Right lobe of liver (tissue), 6 donors: ENCODE measurements around the gene TNRC6C. TPM values are rescaled to one million over a fixed set of nuclear protein-coding genes. Genes with fewer than 3 reads are reported as not detected.
A peak's percentile ranks its signal among the peaks of the same experiment; 100 is the strongest.

Source experiments
- ATAC-seq, 4 donors: fragments of 200-7000 bp; cut with Tn5 transposase; one replicate each; pipeline ENCODE4 v1.9.1; 2020; ENCODE audit warnings: mild to moderate bottlenecking in 4 of 4, moderate library complexity in 4 of 4
- DNase-seq, 3 donors: peaks; one replicate each; pipeline ENCODE4 v3.0.0-alpha.2; 2020
- H3K27ac ChIP-seq, 3 donors: fragments of 200-600 bp; one replicate each; pipeline ENCODE4 v1.8.0; 2022
- H3K27me3 ChIP-seq, 2 donors: fragments of 200-600 bp; one replicate each; pipeline ENCODE4 v1.8.0; 2022
- H3K36me3 ChIP-seq, 4 donors: fragments of 200-600 bp; sonication (generic) in 1 of 4; one replicate each; pipeline versions ENCODE4 v1.5.1 to v1.8.0; 2017 to 2022; ENCODE audit warnings: control low read depth in 1 of 4
- H3K4me1 ChIP-seq, 4 donors: fragments of 200-600 bp; sonication (generic) in 1 of 4; one replicate each; pipeline versions ENCODE4 v1.5.1 to v1.8.0; 2017 to 2022; ENCODE audit warnings: control low read depth in 1 of 4
- H3K4me3 ChIP-seq, 3 donors: fragments of 200-600 bp; one replicate each; pipeline ENCODE4 v1.8.0; 2022
- H3K9me3 ChIP-seq, 4 donors: fragments of 200-600 bp; sonication (generic) in 1 of 4; one replicate each; pipeline versions ENCODE4 v1.5.1 to v1.8.0; 2017 to 2022; ENCODE audit warnings: control low read depth in 1 of 4
- CTCF ChIP-seq, 4 donors: fragments of 200-600 bp in 3 of 4; fragments of 450-650 bp in 1 of 4; IDR thresholded peaks; one replicate each; pipeline versions ENCODE4 v1.5.1 to v1.8.0; 2016 to 2022; ENCODE audit warnings: antibody characterized with exemption in 4 of 4, mild to moderate bottlenecking in 2 of 4
- POLR2A ChIP-seq: fragments of 450-650 bp; IDR thresholded peaks from one replicate; pipeline ENCODE4 v1.6.1; 2017; ENCODE audit warnings: antibody characterized with exemption, mild to moderate bottlenecking
- WGBS: methylation state at CpG from one replicate; pipeline ENCODE4 v1.1.6; 2018; ENCODE audit warnings: low coverage, low lambda C conversion rate; ENCODE audit not compliant: insufficient coverage; ENCODE audit errors: missing lambda C conversion rate; 5-methylcytosine and 5-hydroxymethylcytosine counted together
- intact Hi-C, 2 donors: fragments of 100-400 bp; cut with DNase I; formaldehyde crosslinking; loops; one replicate each; pipeline versions ENCODE4 v1.11.2 to v1.14.1; 2022
- total RNA-seq, 6 experiments: library from RNA; depleted of rRNA in 2 of 6; stranded (reverse); fragments of >200 nt in 2 of 6; fragmentation: NEBNext Ultra II Directional in 3 of 6; extraction: Animal tissue kit (Norgen Biotek cat#: 25700) in 3 of 6; gene quantifications; one replicate each; pipeline versions ENCODE4 v1.1.0 to v1.2.4, GENCODE V29; 2016 to 2023
- donor health status: DM: no; HTN: yes; CAD: no.
- donor health status: DM: no; HTN: no; CAD: no.
- donor health status: DM: no; HTN: no; CAD: no.
- donor health status: DM: no; HTN: yes; CAD: no.
- donor health status: DM: no; HTN: yes; CAD: no.

TNRC6C gene
- total RNA-seq, 6 experiments from 2014 or later = 1.9 to 10.6 (median 7.7) TPM

GRCh38 chr17:78142119-78142861, 183.8 kb downstream of the TNRC6C start:
- TF ChIP-seq POLR2A = no peak
- no peak for TF ChIP-seq CTCF (IDR thresholded peaks at IDR 0.05)
- Histone ChIP-seq H3K9me3 (no peaks in the 10 kb centered on the region), H3K27me3 (no peaks in the 10 kb centered on the region), H3K27ac (peak overlapping the region in 1 of 3 donors; percentile 64), H3K4me3 (no peak overlapping the region), H3K36me3 (no peaks in the 10 kb centered on the region), H3K4me1 (peaks cover 0 to 29% (median 5%) of the 10 kb centered on the region in 4 donors)
- intact Hi-C loops = no loop called here
- WGBS = 56% methylated on average over 6 of the region's 16 CpGs
- no peak for ATAC-seq
- DNase-seq = peak in 2 of 3 donors; percentile 43 to 48

- DNase-seq = peak in 1 of 3 donors; percentile 45
- no peaks in the 10 kb centered on the region for H3K27me3 ChIP-seq
- no peaks in the 10 kb centered on the region for H3K9me3 ChIP-seq
- no peak overlapping the region for H3K4me3 ChIP-seq
- ATAC-seq = no peak
- TF ChIP-seq CTCF (IDR thresholded peaks at IDR 0.05) = no peak
- no peak for TF ChIP-seq POLR2A
- intact Hi-C loops = no loop called here
- H3K4me1 ChIP-seq = peaks cover 0 to 28% (median 4%) of the 10 kb centered on the region in 4 donors
- 90% methylated on average over 10 of the region's 21 CpGs for WGBS
- H3K36me3 ChIP-seq = no peaks in the 10 kb centered on the region
- H3K27ac ChIP-seq = peak overlapping the region in 2 of 3 donors; percentile 53 to 65
Observed at GRCh38 chr17:78143214-78144146, 185.0 kb downstream of the TNRC6C start.

GRCh38 chr17:78144147-78144719, 185.7 kb downstream of the TNRC6C start:
- ATAC-seq (peak; percentile 58 to 77 (median 64)), DNase-seq (peak; percentile 85 to 87 (median 85))
- intact Hi-C loops = no loop called here

More at GRCh38 chr17:78144147-78144719, 185.7 kb downstream of the TNRC6C start:
- peak overlapping the region in 2 of 3 donors; percentile 53 to 65 for H3K27ac ChIP-seq
- TF ChIP-seq CTCF (IDR thresholded peaks at IDR 0.05) (peak in 2 of 4 donors; percentile 6 to 7), POLR2A (no peak)
- peaks cover 0 to 28% (median 4%) of the 10 kb centered on the region in 4 donors for H3K4me1 ChIP-seq
- no peaks in the 10 kb centered on the region for H3K9me3 ChIP-seq
- H3K4me3 ChIP-seq = no peak overlapping the region
- H3K36me3 ChIP-seq = no peaks in the 10 kb centered on the region
- WGBS = 32% methylated on average over 8 of the region's 11 CpGs
- H3K27me3 ChIP-seq = no peaks in the 10 kb centered on the region
